Measurements from ENCODE around the gene ENTPD3.
"Not testable (repeated sequence)": the region's sequence is repeated elsewhere in the genome, so short reads cannot be mapped to it uniquely, and the experiment has no call there.

The ENTPD3 gene

GRCh38 chr3:40456279-40456939 lies 69.4 kb downstream of the ENTPD3 start:
- peak overlapping the region; percentile 90 for H3K4me3 ChIP-seq (ENCODE audit: low read depth, low read length)
- TF ChIP-seq, protein P1, sequence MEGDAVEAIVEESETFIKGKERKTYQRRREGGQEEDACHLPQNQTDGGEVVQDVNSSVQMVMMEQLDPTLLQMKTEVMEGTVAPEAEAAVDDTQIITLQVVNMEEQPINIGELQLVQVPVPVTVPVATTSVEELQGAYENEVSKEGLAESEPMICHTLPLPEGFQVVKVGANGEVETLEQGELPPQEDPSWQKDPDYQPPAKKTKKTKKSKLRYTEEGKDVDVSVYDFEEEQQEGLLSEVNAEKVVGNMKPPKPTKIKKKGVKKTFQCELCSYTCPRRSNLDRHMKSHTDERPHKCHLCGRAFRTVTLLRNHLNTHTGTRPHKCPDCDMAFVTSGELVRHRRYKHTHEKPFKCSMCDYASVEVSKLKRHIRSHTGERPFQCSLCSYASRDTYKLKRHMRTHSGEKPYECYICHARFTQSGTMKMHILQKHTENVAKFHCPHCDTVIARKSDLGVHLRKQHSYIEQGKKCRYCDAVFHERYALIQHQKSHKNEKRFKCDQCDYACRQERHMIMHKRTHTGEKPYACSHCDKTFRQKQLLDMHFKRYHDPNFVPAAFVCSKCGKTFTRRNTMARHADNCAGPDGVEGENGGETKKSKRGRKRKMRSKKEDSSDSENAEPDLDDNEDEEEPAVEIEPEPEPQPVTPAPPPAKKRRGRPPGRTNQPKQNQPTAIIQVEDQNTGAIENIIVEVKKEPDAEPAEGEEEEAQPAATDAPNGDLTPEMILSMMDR (IDR thresholded peaks at IDR 0.05; ENCODE audit: insufficient read depth, low read depth, low read length, missing control alignments): no peak
- DNase-seq (ENCODE audit: low read depth): no peak

- peak; percentile 98 for DNase-seq (ENCODE audit: low read depth)
- TF ChIP-seq, protein P1 (IDR thresholded peaks at IDR 0.05; ENCODE audit: insufficient read depth, low read depth, low read length, missing control alignments): no peak
- H3K4me3 ChIP-seq (ENCODE audit: low read depth, low read length): peak within 1 kb of the TSS; percentile 90
Measured at GRCh38 chr3:40456940-40457823, 70.2 kb downstream of the ENTPD3 start, which contains the start of gene RPL14. Gene RPL14 (plus strand): TSS chr3:40457339. CDS start chr3:40457472, 133 bp downstream.

DNA sequence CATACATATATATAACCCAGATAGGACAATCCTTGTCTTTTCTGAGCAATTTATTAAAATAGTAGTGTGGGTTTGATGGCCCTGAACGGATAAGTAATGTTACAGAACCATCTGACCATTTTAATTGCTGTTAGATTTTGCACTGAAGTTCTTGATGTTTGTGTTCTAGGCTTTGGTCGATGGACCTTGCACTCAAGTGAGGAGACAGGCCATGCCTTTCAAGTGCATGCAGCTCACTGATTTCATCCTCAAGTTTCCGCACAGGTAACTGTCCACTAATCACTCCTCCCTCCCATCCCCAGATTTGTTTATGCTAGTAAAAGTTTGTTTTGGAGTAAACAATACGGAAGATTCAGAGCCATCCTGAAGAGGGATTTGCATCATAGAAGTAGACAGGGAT lies 71.5 kb downstream of the ENTPD3 start:
- TF ChIP-seq, protein P1 (IDR thresholded peaks at IDR 0.05; ENCODE audit: insufficient read depth, low read depth, low read length, missing control alignments): no peak
- no peak for DNase-seq (ENCODE audit: low read depth)
- H3K4me3 ChIP-seq (ENCODE audit: low read depth, low read length): peak overlapping the region; percentile 90

- H3K4me3 ChIP-seq (ENCODE audit: low read depth, low read length); DNase-seq (ENCODE audit: low read depth): not testable (repeated sequence)
Measured at GRCh38 chr3:40460481-40460880, 73.5 kb downstream of the ENTPD3 start.

- DNase-seq (ENCODE audit: low read depth): no peak
- H3K4me3 ChIP-seq (ENCODE audit: low read depth, low read length): no peak overlapping the region
- TF ChIP-seq, protein P1 (IDR thresholded peaks at IDR 0.05; ENCODE audit: insufficient read depth, low read depth, low read length, missing control alignments): no peak
Measured at GRCh38 chr3:40461161-40461560, 74.2 kb downstream of the ENTPD3 start.

GRCh38 chr3:40462838-40463237 lies 75.9 kb downstream of the ENTPD3 start:
- DNase-seq (ENCODE audit: low read depth); H3K4me3 ChIP-seq (ENCODE audit: low read depth, low read length): not testable (repeated sequence)

DNA sequence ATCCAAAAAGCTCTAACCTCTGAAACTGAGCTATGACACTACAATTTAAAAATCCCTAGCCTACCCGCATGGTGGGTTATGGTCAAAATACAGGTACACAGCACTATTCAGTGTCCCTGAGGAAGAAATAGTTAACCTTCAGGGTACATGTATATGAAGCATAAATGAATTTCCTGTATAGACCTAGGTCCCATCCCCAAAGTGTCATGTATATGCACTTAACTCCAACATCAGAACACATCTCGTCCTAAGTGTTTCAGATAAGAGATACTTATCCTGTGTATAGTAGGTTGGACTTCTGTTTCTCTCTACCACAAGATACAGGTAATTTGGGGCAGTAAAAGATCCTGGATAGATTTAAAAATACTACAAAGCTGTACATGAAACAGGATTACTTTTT lies 76.6 kb downstream of the ENTPD3 start:
- TF ChIP-seq, protein P1 (IDR thresholded peaks at IDR 0.05; ENCODE audit: insufficient read depth, low read depth, low read length, missing control alignments): no peak
- no peak for DNase-seq (ENCODE audit: low read depth)
- no peak overlapping the region for H3K4me3 ChIP-seq (ENCODE audit: low read depth, low read length)

Measured in GM12865 (cell line).